ENCODE data around the gene TRMT1. TPM values are rescaled to one million over a fixed set of nuclear protein-coding genes. Genes with fewer than 3 reads are reported as not detected.

Gene TRMT1
- total RNA-seq, 4 donors from 2014 or later = 27.1 to 71.8 (median 28.3) TPM

DNA sequence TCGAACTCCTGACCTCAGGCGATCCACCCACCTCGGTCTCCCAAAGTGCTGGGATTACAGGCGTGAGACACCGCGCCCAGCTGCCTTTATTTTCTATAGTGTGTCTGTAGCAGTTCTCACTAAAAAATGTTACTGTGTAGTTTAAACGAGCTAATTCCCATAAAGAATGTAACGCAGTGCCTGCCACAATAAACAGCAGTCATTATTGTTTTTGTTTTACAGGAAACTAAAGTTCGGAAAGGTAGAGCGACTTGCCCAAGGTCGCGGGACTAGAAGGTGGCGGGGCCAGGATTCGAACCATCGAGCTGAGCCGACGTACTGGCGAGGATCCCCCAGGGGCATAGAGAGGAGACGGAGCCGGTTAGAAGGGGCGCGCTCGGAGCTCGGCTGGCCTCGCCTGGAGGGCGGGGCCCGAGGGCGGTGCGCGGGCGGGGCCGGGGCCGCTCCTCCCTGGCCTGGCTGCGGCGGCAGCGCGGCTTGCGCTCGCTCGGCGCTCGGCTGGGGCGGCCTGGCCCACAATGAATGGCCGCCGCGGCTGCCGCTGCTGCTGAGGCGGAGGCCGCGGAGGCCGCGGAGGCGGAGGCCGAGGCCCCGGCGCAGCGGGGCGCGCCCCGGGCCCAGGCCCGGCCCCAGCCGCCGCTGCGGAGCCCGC lies 1.4 kb upstream of the TRMT1 start, which contains the start of gene NACC1:
TSS of gene NACC1 (plus strand) at position 493 of the 652 bp plus-strand sequence. CDS start 16,944 bp downstream, outside the sequence.
- Histone ChIP-seq H3K4me1 (peaks cover 0 to 39% (median 18%) of the 10 kb centered on the region in 4 donors), H3K9me3 (no peaks in the 10 kb centered on the region), H3K36me3 (peaks cover 0 to 14% (median 0%) of the 10 kb centered on the region in 3 donors), H3K4me3 (peak within 1 kb of the TSS; percentile 83 to 100 (median 93)), H3K27me3 (no peaks in the 10 kb centered on the region), H3K27ac (peak within 1 kb of the TSS; percentile 66 to 82 (median 71))
- TF ChIP-seq, protein P1, sequence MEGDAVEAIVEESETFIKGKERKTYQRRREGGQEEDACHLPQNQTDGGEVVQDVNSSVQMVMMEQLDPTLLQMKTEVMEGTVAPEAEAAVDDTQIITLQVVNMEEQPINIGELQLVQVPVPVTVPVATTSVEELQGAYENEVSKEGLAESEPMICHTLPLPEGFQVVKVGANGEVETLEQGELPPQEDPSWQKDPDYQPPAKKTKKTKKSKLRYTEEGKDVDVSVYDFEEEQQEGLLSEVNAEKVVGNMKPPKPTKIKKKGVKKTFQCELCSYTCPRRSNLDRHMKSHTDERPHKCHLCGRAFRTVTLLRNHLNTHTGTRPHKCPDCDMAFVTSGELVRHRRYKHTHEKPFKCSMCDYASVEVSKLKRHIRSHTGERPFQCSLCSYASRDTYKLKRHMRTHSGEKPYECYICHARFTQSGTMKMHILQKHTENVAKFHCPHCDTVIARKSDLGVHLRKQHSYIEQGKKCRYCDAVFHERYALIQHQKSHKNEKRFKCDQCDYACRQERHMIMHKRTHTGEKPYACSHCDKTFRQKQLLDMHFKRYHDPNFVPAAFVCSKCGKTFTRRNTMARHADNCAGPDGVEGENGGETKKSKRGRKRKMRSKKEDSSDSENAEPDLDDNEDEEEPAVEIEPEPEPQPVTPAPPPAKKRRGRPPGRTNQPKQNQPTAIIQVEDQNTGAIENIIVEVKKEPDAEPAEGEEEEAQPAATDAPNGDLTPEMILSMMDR (IDR thresholded peaks at IDR 0.05) = no peak
- no peak for TF ChIP-seq POLR2A (IDR thresholded peaks at IDR 0.05)
- DNase-seq = peak; percentile 84 to 94 (median 92)

DNA sequence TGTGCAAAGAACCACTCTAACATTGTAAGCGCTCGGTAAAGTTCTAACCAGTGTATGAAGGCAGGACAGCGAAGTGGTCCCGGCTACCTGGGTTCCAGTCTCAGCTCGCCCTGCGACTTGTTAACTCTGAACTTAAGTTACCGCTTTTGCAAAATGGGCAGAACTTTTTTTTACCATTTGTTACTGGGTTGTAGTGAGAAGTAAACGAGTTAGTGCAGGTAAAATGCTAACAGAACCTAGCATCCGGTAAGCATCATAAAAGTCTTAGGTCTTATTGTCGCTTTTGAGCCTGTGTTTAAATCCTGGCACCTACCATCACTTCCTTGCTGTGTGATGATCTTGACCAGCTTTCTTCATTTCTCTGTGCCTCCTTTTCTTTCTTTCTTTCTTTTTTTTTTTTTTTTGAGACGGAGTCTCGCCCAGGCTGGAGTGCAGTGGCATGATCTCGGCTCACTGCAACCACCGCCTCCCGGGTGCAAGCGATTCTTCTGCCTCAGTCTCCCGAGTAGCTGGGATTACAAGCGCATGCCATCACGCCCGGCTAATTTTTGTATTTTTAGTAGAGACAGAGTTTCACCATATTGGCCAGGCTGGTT lies 734 bp upstream of the TRMT1 start:
- Histone ChIP-seq H3K27me3 (no peaks in the 10 kb centered on the region), H3K4me3 (peak overlapping the region; percentile 67 to 93 (median 87)), H3K4me1 (peaks cover 0 to 35% (median 18%) of the 10 kb centered on the region in 4 donors), H3K9me3 (no peaks in the 10 kb centered on the region), H3K36me3 (peaks cover 0 to 19% (median 0%) of the 10 kb centered on the region in 3 donors), H3K27ac (peak overlapping the region; percentile 59 to 80 (median 67))
- TF ChIP-seq, protein P1 (IDR thresholded peaks at IDR 0.05) = no peak
- TF ChIP-seq POLR2A (IDR thresholded peaks at IDR 0.05) = no peak
- no peak for DNase-seq

DNA sequence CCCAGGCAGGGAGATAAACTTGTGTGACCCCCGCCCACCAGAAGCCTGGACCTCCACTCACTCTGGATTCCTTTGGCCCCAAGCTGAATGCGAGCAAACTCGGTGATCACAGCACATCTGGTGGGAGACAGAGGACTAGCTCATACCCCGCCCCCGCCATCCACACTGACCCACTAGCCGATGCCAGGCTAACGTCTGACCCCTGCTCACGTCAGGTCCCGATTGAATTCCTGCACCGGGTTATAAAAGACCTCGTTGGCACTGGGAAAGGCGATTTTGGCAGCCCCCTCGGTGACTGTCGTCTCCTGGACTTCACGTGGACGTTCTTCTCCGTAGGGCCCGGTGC lies 631 bp downstream of the TRMT1 start:
- TF ChIP-seq, protein P1 (IDR thresholded peaks at IDR 0.05) = no peak
- H3K4me1 ChIP-seq = peaks cover 0 to 28% (median 18%) of the 10 kb centered on the region in 4 donors
- peak overlapping the region; percentile 67 to 93 (median 87) for H3K4me3 ChIP-seq
- DNase-seq = no peak
- no peaks in the 10 kb centered on the region for H3K27me3 ChIP-seq
- peak overlapping the region in 3 of 4 donors; percentile 59 to 80 (median 66) for H3K27ac ChIP-seq
- no peaks in the 10 kb centered on the region for H3K9me3 ChIP-seq
- peaks cover 0 to 19% (median 0%) of the 10 kb centered on the region in 3 donors for H3K36me3 ChIP-seq

DNA sequence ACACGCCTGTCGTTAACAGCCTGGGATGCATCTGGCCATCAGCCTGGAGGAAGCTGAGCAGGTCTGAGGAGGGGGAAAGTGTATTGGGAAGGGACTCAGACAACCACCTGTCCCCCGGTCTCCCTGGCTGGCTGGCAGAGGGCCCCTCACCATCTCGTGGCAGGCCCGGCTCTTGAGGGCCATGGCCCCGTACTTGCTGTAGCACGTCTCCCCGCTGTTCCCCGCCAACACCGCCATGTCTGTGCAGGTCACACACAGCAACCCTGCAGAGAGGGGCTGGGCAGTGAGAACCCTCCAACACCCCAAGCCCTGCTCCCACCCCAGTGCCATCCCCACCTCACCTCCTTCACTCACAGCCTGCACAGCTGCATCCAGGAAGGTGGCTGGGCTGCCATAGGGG lies 4.0 kb downstream of the TRMT1 start:
- Histone ChIP-seq H3K4me3 (no peak overlapping the region), H3K27ac (no peak overlapping the region), H3K9me3 (no peaks in the 10 kb centered on the region), H3K36me3 (peaks cover 0 to 33% (median 0%) of the 10 kb centered on the region in 3 donors), H3K27me3 (no peaks in the 10 kb centered on the region), H3K4me1 (peaks cover 0 to 11% (median 8%) of the 10 kb centered on the region in 4 donors)
- no peak for DNase-seq
- TF ChIP-seq, protein P1 (IDR thresholded peaks at IDR 0.05) = no peak
- TF ChIP-seq POLR2A (IDR thresholded peaks at IDR 0.05) = no peak

DNA sequence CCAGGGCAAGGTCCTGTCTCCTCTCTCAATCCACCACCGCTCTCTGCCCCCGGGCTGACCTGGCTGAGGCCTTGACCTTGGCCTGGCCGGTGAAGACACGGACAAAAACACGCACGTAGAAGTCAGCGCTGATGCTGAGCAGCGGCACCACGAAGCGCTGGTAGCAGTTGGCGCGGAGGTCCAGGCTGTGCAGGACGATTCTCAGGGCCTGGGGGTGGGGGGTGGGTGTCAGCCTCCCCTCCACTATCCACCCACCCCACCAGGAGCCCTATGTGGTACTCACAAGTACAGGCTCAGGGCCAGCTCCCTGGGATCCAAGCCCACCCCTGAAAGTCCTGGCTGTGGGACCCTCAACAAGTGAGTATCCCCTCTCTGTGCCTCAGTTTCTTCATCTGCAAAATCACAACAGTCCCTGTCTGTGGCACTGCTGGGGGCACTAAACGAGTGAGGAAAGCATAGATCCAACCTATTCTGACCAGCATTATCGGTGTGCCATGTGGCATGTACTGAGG lies 6.4 kb downstream of the TRMT1 start:
- Histone ChIP-seq H3K4me1 (peaks cover 0 to under 1% (median 0%) of the 10 kb centered on the region in 4 donors), H3K27me3 (no peaks in the 10 kb centered on the region), H3K27ac (no peak overlapping the region), H3K36me3 (peaks cover 0 to 33% (median 0%) of the 10 kb centered on the region in 3 donors), H3K4me3 (no peak overlapping the region), H3K9me3 (no peaks in the 10 kb centered on the region)
- no peak for DNase-seq
- TF ChIP-seq, protein P1 (IDR thresholded peaks at IDR 0.05) = no peak
- no peak for TF ChIP-seq POLR2A (IDR thresholded peaks at IDR 0.05)

Measured in Peyer's patch (tissue), 4 donors.